B cell (primary cell): ENCODE measurements around the gene TMEM147. TPM values are rescaled to one million over a fixed set of nuclear protein-coding genes. Genes with fewer than 3 reads are reported as not detected.

Experiments used
- ATAC-seq: fragments of 200-7000 bp; cut with Tn5 transposase; one replicate; pipeline ENCODE4 v1.10.0; 2021; ENCODE audit warnings: low read depth, mild to moderate bottlenecking, moderate number of reproducible peaks, moderate library complexity
- CTCF ChIA-PET: fragments of 350-600 bp; sonication (Branson Sonifier 250); formaldehyde crosslinking; loops from one replicate; lab custom pipeline; 2021; ENCODE audit warnings: antibody characterized with exemption, inconsistent platforms; lab: Charles Lee
- POLR2A ChIA-PET: fragments of 350-600 bp; sonication (Branson Sonifier 250); formaldehyde crosslinking; loops from one replicate; lab custom pipeline; 2021; ENCODE audit warnings: antibody characterized with exemption; lab: Charles Lee
- DNase-seq: peaks from one replicate; pipeline ENCODE4 v3.0.0; 2013
- H2AFZ ChIP-seq: 2 replicates; pipeline ENCODE4 v1.6.1; 2012; ENCODE audit warnings: mild to moderate bottlenecking, low read depth, low read length; ENCODE audit not compliant: insufficient read depth, poor library complexity, severe bottlenecking
- H3K27ac ChIP-seq, 2 donors: 1 replicate in 1 of 2; 2 replicates in 1 of 2; pipeline ENCODE4 v1.5.1; 2012 to 2013; ENCODE audit warnings: low read length in 2 of 2, mild to moderate bottlenecking in 2 of 2, moderate library complexity in 1 of 2
- H3K27me3 ChIP-seq, 4 experiments: fragments of 200-600 bp in 1 of 4; sonication (generic) in 1 of 4; replicated peaks in 1 of 4; 1 replicate in 2 of 4; 2 replicates in 2 of 4; pipeline versions ENCODE4 v1.6.1 to v1.7.0; 2013 to 2016; ENCODE audit warnings: low read length in 3 of 4, mild to moderate bottlenecking in 2 of 4, mixed read lengths in 1 of 4, moderate library complexity in 1 of 4; ENCODE audit not compliant: insufficient read depth in 4 of 4, control insufficient read depth in 3 of 4; ENCODE audit errors: control extremely low read depth in 1 of 4
- H3K36me3 ChIP-seq, 2 experiments: replicated peaks in 1 of 2; 1 replicate in 1 of 2; 2 replicates in 1 of 2; pipeline versions ENCODE4 v1.6.1 to v1.7.1; 2013; ENCODE audit warnings: low read length in 1 of 2; ENCODE audit not compliant: insufficient read depth in 2 of 2, control insufficient read depth in 1 of 2; ENCODE audit errors: control extremely low read depth in 1 of 2, extremely low read depth in 1 of 2
- H3K4me1 ChIP-seq, 2 donors: fragments of 200-600 bp in 1 of 2; sonication (generic) in 1 of 2; 1 replicate in 1 of 2; 2 replicates in 1 of 2; pipeline versions ENCODE4 v1.5.1 to v1.6.1; 2013 to 2017; ENCODE audit warnings: low read length in 2 of 2; ENCODE audit not compliant: control insufficient read depth in 2 of 2, insufficient read depth in 2 of 2
- H3K4me2 ChIP-seq: replicated peaks from 2 replicates; pipeline ENCODE3; 2012; ENCODE audit warnings: mild to moderate bottlenecking, low read depth, low read length; ENCODE audit not compliant: poor library complexity, severe bottlenecking
- H3K4me3 ChIP-seq, 5 experiments: fragments of 200-600 bp in 1 of 5; sonication (generic) in 1 of 5; 1 replicate in 3 of 5; 2 replicates in 2 of 5; pipeline versions ENCODE4 v1.5.1 to v1.7.0; 2011 to 2016; ENCODE audit warnings: low read length in 4 of 5, mild to moderate bottlenecking in 4 of 5, low read depth in 2 of 5, control low read depth in 1 of 5, moderate library complexity in 1 of 5; ENCODE audit not compliant: insufficient read depth in 1 of 5; ENCODE audit errors: control extremely low read depth in 1 of 5, extremely low read depth in 1 of 5
- H3K79me2 ChIP-seq: fragments of 200-600 bp; sonication (generic); one replicate; pipeline ENCODE4 v1.6.0; 2016; ENCODE audit warnings: low read length; ENCODE audit not compliant: control insufficient read depth, insufficient read depth
- H3K9ac ChIP-seq: fragments of 200-600 bp; sonication (generic); 2 replicates; pipeline ENCODE4 v1.6.1; 2017; ENCODE audit warnings: mild to moderate bottlenecking, low read length, moderate library complexity
- H3K9me3 ChIP-seq, 3 donors: one replicate each; pipeline versions ENCODE4 v1.6.1 to v1.7.1; 2013; ENCODE audit warnings: low read length in 2 of 3; ENCODE audit not compliant: control insufficient read depth in 2 of 3, insufficient read depth in 1 of 3; ENCODE audit errors: control extremely low read depth in 1 of 3
- H4K20me1 ChIP-seq: 2 replicates; pipeline ENCODE4 v1.6.0; 2012; ENCODE audit warnings: mild to moderate bottlenecking, low read length; ENCODE audit not compliant: insufficient read depth, control insufficient read depth, poor library complexity, severe bottlenecking
- H3K27ac Mint-ChIP-seq: one replicate; pipeline ENCODE4 v1.8.0; 2021; ENCODE audit warnings: mixed read lengths
- H3K27me3 Mint-ChIP-seq: one replicate; pipeline ENCODE4 v1.8.0; 2021; ENCODE audit warnings: mixed read lengths
- H3K4me1 Mint-ChIP-seq: one replicate; pipeline ENCODE4 v1.8.0; 2021; ENCODE audit warnings: mixed read lengths
- H3K4me3 Mint-ChIP-seq: one replicate; pipeline ENCODE4 v1.8.0; 2021; ENCODE audit warnings: mixed read lengths
- H3K9me3 Mint-ChIP-seq: one replicate; pipeline ENCODE4 v1.8.0; 2022; ENCODE audit warnings: mixed read lengths; ENCODE audit not compliant: insufficient read depth
- EZH2 ChIP-seq: IDR thresholded peaks from 2 replicates; pipeline ENCODE4 v1.6.1; 2012; ENCODE audit warnings: borderline replicate concordance, low read depth, mild to moderate bottlenecking, moderate library complexity, low read length; ENCODE audit not compliant: insufficient read depth, poor library complexity, severe bottlenecking
- WGBS: methylation state at CpG from one replicate; pipeline ENCODE4 v1.1.5; 2013; ENCODE audit warnings: missing lambda C conversion rate; ENCODE audit not compliant: insufficient coverage; 5-methylcytosine and 5-hydroxymethylcytosine counted together
- intact Hi-C: fragments of 100-400 bp; cut with micrococcal nuclease; formaldehyde crosslinking; loops from one replicate; pipeline ENCODE4 v1.10.0; 2022
- polyA plus RNA-seq: library from polyadenylated mRNA; depleted of rRNA; stranded (reverse); fragments of >200 nt; gene quantifications from 2 replicates; pipeline ENCODE4 v1.2.3, GENCODE V29; 2012
- total RNA-seq, 2 donors: library from RNA; stranded (reverse); fragments of 120-200 nt in 1 of 2; gene quantifications; 1 replicate in 1 of 2; 2 replicates in 1 of 2; pipeline versions ENCODE4 v1.2.3 to v1.2.4, GENCODE V29; 2013 to 2022
- TF ChIP-seq, protein P1 (sequence below): fragments of 200-600 bp; IDR thresholded peaks from one replicate; pipeline ENCODE4 v1.8.0; 2022; ENCODE audit warnings: antibody characterized with exemption, mild to moderate bottlenecking

TMEM147 gene
- total and polyA plus RNA-seq, 2 donors (not counting 1 experiment from before 2014, with no cell fraction given): 39.8 to 68.9 TPM

GRCh38 chr19:35558400-35559280, 13.2 kb downstream of the TMEM147 start:
- POLR2A ChIA-PET: no interaction called here
- TF ChIP-seq EZH2: no peak
- TF ChIP-seq, protein P1, sequence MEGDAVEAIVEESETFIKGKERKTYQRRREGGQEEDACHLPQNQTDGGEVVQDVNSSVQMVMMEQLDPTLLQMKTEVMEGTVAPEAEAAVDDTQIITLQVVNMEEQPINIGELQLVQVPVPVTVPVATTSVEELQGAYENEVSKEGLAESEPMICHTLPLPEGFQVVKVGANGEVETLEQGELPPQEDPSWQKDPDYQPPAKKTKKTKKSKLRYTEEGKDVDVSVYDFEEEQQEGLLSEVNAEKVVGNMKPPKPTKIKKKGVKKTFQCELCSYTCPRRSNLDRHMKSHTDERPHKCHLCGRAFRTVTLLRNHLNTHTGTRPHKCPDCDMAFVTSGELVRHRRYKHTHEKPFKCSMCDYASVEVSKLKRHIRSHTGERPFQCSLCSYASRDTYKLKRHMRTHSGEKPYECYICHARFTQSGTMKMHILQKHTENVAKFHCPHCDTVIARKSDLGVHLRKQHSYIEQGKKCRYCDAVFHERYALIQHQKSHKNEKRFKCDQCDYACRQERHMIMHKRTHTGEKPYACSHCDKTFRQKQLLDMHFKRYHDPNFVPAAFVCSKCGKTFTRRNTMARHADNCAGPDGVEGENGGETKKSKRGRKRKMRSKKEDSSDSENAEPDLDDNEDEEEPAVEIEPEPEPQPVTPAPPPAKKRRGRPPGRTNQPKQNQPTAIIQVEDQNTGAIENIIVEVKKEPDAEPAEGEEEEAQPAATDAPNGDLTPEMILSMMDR: no peak
- CTCF ChIA-PET: interaction anchor here (1.0 to 1.8 kb wide), 3 partner anchors 10 to 48 kb away, joined by 3 to 8 read pairs (median 4); no protein-coding TSS in a partner anchor
- peaks cover 27% of the 10 kb centered on the region for H3K4me1 Mint-ChIP-seq
- no peaks in the 10 kb centered on the region for H3K36me3 ChIP-seq
- no peak for ATAC-seq
- peak overlapping the region; percentile 74 for H3K4me2 ChIP-seq
- no peaks in the 10 kb centered on the region for H3K79me2 ChIP-seq
- peaks cover 0 to 48% (median 10%) of the 10 kb centered on the region in 4 experiments for H3K27me3 ChIP-seq
- peaks cover 23 to 24% of the 10 kb centered on the region in 2 donors for H3K4me1 ChIP-seq
- peak; percentile 31 for DNase-seq
- no peaks in the 10 kb centered on the region for H4K20me1 ChIP-seq
- H3K27ac ChIP-seq: no peak overlapping the region
- H3K9ac ChIP-seq: peak overlapping the region; percentile 37
- peak overlapping the region; percentile 67 for H3K4me3 Mint-ChIP-seq
- WGBS: 32% methylated on average over 48 of the region's 53 CpGs
- H3K4me3 ChIP-seq: peak overlapping the region in 3 of 5 experiments; percentile 32 to 45 (median 42)
- no peaks in the 10 kb centered on the region for H3K9me3 Mint-ChIP-seq
- no peak overlapping the region for H3K27ac Mint-ChIP-seq
- intact Hi-C loops: no loop called here
- H3K9me3 ChIP-seq: peaks cover 0 to 14% (median 0%) of the 10 kb centered on the region in 3 donors
- peak overlapping the region; percentile 54 for H2AFZ ChIP-seq
- H3K27me3 Mint-ChIP-seq: peaks cover 44% of the 10 kb centered on the region

GRCh38 chr19:35559281-35559659, 13.8 kb downstream of the TMEM147 start:
- intact Hi-C loops: no loop called here
- Histone ChIP-seq H3K27me3 (peaks cover 0 to 48% (median 10%) of the 10 kb centered on the region in 4 experiments), H3K9me3 (peaks cover 0 to 14% (median 0%) of the 10 kb centered on the region in 3 donors), H3K4me2 (peak overlapping the region; percentile 74), H3K9ac (no peak overlapping the region), H2AFZ (no peak overlapping the region), H4K20me1 (no peaks in the 10 kb centered on the region), H3K36me3 (no peaks in the 10 kb centered on the region), H3K4me3 (no peak overlapping the region), H3K79me2 (no peaks in the 10 kb centered on the region), H3K4me1 (peaks cover 23 to 24% of the 10 kb centered on the region in 2 donors), H3K27ac (no peak overlapping the region)
- H3K9me3 Mint-ChIP-seq: no peaks in the 10 kb centered on the region
- peak overlapping the region; percentile 63 for H3K27ac Mint-ChIP-seq
- H3K4me1 Mint-ChIP-seq: peaks cover 27% of the 10 kb centered on the region
- DNase-seq (peak; percentile 65), ATAC-seq (peak; percentile 82)
- peaks cover 47% of the 10 kb centered on the region for H3K27me3 Mint-ChIP-seq
- H3K4me3 Mint-ChIP-seq: peak overlapping the region; percentile 55
- 60% methylated on average over 11 of the region's 11 CpGs for WGBS
- TF ChIP-seq EZH2: no peak
- TF ChIP-seq, protein P1: no peak
- POLR2A ChIA-PET: no interaction called here
- CTCF ChIA-PET: interaction anchor here (1.0 to 1.7 kb wide), 2 partner anchors 11 to 49 kb away, joined by 3 to 8 read pairs; no protein-coding TSS in a partner anchor
